Measurements from ENCODE around the gene FAM120B.
"Not testable (repeated sequence)": the region's sequence is repeated elsewhere in the genome, so short reads cannot be mapped to it uniquely, and the experiment has no call there.

Gene FAM120B, protein sequence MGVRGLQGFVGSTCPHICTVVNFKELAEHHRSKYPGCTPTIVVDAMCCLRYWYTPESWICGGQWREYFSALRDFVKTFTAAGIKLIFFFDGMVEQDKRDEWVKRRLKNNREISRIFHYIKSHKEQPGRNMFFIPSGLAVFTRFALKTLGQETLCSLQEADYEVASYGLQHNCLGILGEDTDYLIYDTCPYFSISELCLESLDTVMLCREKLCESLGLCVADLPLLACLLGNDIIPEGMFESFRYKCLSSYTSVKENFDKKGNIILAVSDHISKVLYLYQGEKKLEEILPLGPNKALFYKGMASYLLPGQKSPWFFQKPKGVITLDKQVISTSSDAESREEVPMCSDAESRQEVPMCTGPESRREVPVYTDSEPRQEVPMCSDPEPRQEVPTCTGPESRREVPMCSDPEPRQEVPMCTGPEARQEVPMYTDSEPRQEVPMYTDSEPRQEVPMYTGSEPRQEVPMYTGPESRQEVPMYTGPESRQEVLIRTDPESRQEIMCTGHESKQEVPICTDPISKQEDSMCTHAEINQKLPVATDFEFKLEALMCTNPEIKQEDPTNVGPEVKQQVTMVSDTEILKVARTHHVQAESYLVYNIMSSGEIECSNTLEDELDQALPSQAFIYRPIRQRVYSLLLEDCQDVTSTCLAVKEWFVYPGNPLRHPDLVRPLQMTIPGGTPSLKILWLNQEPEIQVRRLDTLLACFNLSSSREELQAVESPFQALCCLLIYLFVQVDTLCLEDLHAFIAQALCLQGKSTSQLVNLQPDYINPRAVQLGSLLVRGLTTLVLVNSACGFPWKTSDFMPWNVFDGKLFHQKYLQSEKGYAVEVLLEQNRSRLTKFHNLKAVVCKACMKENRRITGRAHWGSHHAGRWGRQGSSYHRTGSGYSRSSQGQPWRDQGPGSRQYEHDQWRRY

DNA sequence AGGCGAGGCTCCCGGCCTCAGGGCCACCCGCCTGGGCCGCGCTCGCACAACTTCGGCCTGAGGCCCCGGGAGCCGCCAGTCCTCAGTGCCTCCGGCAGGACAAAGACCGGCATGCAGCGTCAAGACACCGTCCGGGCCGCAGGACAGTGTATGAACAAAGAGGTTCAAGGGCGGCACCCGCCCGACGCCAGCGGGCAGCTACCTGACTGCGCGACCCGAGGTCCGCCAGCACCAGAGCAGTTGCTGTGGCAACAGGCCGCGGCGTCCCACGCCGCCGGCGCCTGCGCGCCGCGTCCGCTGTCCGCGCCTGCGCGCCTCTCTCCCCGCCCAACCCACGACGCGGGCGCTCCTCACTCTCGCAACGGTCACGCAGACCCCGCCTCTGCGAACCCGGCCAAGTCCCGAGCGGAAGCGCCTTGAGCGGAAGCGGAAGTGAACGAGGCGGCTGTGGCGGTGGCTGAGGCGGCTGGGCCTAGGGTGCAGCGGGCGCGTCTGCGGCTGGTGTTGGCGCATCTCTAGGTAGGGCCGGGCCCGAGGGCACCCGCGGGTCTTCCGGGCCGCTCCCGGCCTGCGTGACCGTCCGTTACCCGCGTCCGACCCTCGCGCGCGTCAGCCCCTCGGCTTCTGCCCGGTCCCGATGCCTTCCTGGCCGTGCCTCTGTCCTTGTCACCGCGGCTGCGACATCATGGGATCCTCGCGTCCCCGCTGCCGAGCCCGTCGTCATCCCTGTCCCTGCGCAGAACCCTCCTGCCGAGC lies at the start of gene FAM120B:
Gene FAM120B, plus strand, starts transcription at position 435 of the 756 bp plus-strand sequence. CDS start 10,633 bp downstream, outside the sequence.
- DNase-seq (ENCODE audit: low read depth in 3 of 3): peak; percentile 89 to 96 (median 95)

DNA sequence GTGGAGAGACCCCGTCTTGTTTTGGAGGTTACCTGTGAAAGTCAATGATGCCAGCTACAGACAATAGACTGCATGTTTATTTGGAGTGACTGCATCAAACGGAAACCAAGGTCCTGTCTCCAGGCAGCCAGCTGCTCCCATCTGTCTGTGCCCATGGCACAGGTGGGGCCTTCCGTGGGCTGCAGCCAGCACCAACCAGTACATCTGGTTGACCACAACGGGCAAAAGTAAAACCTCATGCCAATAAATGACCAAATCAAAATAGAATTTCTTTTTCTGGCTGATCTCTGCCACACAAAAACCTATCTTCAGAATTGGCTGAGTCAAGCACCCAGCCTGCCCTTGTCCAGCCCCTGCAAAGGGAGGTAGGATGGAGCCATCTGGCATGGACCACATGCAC lies 49.2 kb upstream of the FAM120B start:
- DNase-seq (ENCODE audit: low read depth in 3 of 3): no peak

DNA sequence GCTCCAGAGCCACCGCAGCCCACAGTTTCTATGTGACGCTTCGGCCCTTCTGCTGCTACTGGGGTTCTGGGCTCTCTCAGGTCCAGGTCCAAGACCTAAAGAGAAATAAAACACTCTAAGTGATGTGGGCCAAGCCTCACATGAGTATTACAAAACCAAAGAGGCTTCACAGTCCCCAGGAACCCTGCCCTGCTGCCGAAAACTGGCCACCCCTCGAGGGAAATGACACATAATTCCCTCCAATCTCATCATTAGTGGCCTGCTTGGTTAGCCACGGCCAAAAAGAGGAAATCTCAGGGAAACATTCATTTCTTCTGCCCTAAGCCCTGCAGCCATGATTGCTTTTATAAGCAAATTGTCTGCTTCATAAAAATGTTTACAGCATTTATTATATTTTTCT lies 48.2 kb upstream of the FAM120B start:
- DNase-seq (ENCODE audit: low read depth in 3 of 3): no peak

DNA sequence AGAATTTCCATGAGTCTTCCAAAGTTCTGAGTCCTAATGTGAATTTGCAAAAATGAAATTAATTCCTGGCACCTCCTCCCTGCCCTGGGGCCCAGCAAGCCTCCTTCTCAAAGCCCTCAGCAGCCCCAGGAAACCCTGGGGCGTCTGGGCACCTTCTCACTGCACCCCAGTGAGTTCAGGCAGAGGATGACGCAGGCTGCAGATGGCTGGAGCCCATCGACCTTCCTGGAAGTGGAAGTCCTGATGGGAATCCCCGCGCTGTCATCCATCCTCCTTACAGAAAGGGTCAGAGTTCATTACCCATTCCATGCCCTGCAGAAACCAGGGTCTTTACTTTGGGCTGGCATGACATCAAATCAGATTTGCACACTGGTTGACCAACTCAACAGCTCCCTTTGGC lies 47.3 kb upstream of the FAM120B start:
- DNase-seq (ENCODE audit: low read depth in 3 of 3): no peak

DNA sequence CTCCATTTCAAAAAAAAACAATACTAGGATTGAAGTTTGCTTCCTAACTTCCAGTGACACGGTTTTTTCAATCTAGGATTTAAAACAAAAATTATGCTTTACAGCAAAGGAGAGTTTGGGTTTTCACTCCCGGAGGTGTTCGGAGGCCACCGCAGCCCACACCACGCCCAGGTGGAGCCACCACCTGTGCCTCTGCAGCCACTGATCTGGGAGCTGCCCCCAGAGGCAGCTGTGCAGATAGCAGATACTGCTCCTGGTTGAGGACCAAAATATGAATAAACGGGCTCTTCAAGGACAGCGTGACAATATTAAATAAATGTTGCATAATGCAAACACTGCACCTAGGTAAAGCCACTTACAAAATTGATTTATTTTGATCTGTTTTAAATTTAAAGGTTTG lies 45.9 kb upstream of the FAM120B start:
- DNase-seq (ENCODE audit: low read depth in 3 of 3): no peak

DNA sequence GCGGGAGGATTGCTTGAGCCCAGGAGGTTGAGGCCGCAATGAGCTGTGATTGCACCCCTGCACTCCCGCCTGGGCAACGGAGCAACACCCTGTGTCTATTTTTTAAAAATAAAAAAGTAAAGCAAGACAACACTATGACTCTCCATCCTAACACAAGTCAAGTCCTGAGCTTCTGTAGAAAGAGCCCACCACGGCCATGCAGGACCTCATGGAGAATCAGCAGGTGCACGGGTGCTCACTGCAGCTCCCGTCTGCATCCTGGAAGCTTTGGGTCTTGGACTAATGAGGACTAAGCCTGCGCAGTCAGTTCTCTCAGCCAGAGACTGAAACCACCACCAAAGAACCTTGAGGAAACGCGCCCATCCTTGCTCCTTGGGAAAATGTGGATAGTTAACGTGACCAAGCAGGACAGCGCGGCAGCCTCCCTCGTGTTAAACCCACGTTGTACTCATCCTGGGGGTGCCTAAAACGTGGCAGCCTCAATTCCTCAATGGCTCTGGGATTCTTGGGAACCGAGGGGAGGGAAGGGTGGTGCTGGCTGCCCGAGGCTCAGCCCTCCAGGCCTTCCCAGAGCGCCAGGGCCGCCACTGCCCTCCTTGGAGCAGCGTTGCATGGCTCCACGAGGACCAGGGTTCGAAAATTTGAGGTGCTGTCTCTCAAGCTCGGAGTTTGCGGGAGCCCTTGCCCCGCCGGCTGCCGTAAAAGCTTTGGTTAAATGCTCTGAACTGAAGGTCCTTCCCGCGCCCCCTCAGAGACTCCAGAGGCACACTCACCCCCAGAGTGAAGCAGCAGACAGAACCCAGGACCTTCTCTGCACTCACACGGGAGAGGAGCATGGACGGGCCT lies 44.7 kb upstream of the FAM120B start:
- no peak for DNase-seq (ENCODE audit: low read depth in 3 of 3)

DNA sequence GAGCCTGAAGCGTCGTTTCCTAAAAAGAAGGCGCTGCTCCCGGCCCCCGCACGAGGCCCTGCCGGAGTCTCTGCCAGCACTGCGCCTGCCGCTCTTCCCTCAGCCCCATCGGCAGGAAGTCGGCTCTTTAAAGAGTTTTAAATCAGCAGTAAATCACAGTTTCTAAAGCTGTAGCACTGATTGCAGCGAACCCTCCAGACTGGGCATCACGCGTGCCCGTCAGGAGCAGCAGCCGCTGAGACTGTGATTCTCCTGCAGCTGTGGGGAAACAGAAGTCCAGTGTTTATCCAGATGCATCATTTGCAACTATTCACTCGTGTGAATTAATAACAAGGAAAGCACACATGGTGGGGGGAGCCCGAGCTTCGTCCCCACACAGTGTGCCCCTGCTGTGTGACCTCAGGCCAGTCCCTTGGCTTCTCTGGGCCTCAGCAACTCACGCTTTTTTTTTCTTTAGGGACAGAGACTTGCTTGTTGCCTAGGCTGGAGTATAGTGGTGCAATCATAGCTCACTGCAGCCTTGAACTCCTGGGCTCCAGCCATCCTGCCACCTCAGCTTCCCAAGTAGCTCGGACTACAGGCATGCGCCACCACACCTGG lies 44.0 kb upstream of the FAM120B start:
- DNase-seq (ENCODE audit: low read depth in 3 of 3): no peak

DNA sequence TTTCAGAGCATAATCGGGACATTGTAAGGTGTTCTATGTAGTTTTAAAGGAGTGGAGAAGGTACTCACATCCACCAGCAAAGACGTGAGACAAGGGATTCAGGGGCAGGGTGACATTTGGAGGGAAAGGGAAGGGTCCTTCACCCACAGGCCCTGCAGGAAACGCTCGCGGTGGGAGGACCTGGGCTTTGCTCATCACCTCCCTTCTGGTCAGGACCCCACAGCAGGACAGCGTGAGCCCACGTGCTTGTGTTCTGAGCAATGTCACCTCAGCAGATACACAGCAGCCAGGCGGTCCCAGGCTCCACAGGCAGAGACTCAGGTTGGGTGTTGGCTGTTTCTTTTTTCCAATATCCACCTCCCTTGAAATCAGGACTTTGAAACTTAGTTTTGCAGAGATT lies 43.1 kb upstream of the FAM120B start:
- no peak for DNase-seq (ENCODE audit: low read depth in 3 of 3)

DNA sequence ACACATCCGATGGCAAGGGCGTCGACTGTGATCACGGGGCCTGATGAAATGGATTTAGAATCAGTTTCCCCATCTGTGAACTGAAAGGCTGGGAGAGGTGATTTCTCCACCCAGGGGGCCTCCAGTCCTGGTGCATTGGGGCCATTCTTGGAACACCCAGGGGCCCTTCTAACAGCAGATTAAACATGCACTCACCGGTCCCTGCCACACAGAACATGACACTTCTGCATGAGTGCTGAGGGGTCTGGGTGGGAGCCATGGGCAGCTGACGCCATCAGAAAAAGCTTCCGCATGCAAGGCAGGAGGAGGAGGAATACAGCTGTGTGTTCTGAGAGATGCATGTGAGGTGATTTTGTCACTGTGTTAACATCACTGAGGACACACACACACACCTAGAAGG lies 42.5 kb upstream of the FAM120B start:
- DNase-seq (ENCODE audit: low read depth in 3 of 3): no peak

DNA sequence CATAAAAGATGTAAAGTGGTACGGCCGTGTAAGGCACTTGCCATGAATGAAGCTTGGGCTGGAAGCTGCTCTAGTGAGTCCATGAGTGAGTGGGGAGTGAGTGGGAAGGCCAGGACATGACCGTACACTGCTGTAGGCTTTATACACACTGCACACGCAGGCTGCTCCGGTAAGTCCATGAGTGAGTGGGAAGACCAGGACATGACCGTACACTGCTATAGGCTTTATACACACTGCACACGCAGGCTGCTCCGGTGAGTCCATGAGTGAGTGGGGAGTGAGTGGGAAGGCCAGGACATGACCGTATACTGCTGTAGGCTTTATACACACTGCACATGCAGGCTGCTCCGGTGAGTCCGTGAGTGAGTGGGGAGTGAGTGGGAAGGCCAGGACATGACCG lies 41.9 kb upstream of the FAM120B start:
- not testable (repeated sequence) for DNase-seq (ENCODE audit: low read depth in 3 of 3)

DNA sequence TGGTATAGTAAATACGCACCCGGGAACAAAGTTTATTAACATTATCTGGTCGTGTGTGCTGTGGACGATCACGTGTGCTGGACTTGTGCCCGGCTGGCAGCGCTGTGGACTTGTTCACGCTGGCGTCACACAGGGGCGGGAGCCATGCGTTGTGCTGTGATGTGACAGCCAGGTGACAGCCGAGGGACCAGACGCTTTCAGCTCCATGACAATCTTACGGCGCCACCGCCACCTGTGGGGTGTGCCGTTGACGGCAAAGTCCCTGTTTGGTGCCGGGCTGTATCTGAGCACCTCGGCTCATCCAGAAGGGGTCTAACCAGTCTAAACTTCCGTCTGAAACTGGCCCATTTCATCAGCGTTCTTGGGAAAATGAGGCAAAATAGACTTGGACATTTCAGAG lies 40.9 kb upstream of the FAM120B start:
- no peak for DNase-seq (ENCODE audit: low read depth in 3 of 3)

DNA sequence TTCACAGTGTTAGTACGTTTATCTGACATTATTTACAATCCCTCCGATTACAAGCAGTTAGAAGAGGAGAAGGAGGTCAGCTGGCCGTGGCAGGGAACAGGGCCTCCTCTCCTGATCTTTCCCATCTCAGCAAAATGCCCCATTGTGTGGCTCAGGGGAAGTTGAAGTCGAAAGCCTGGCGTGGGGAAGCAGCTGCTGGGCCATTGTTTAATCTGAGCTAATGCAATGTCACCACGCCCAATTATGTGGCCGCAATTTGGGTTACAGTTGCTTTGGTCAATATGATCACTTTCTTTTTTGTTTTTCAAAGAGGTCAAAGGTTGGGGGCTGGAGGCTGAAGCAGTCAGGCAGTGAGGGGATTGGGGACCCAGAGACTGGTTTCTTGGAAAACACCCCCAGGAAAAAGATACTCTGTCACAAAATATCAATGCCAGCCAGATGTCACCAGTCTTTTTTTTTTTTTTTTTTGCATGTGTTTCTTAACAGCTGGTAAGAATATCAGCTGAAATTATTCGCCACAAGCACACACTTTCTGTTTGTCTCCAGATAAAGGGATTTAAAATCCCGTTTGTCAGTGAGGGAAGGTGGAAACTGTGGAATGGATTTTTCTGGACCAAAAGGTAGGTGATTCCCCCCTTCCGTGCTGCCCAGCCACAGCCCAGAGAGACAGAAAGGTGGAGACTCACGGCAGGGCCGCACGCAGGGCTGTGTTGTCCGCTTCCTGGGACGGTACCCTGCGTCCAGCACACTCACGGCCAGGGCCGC lies 40.3 kb upstream of the FAM120B start:
- DNase-seq (ENCODE audit: low read depth in 3 of 3): no peak

DNA sequence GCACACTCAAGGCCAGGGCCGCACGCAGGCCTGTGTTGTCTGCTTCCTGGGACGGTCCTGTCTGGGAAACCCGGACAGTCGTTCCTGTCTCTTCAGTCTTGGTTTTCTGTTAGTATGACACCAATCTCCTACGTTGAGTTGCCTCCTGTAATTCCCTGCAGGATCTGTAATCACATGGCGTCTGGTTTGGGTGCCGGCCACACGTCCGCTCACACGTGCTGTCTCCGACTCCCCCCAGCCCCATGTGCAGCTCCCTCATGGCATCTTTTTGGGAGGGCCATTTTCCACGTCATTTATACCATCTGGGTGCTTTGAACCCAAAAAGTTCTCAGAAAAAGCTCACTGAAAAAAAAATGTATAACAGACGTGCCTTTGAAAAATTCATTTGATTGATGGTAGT lies 38.9 kb upstream of the FAM120B start:
- DNase-seq (ENCODE audit: low read depth in 3 of 3): no peak

DNA sequence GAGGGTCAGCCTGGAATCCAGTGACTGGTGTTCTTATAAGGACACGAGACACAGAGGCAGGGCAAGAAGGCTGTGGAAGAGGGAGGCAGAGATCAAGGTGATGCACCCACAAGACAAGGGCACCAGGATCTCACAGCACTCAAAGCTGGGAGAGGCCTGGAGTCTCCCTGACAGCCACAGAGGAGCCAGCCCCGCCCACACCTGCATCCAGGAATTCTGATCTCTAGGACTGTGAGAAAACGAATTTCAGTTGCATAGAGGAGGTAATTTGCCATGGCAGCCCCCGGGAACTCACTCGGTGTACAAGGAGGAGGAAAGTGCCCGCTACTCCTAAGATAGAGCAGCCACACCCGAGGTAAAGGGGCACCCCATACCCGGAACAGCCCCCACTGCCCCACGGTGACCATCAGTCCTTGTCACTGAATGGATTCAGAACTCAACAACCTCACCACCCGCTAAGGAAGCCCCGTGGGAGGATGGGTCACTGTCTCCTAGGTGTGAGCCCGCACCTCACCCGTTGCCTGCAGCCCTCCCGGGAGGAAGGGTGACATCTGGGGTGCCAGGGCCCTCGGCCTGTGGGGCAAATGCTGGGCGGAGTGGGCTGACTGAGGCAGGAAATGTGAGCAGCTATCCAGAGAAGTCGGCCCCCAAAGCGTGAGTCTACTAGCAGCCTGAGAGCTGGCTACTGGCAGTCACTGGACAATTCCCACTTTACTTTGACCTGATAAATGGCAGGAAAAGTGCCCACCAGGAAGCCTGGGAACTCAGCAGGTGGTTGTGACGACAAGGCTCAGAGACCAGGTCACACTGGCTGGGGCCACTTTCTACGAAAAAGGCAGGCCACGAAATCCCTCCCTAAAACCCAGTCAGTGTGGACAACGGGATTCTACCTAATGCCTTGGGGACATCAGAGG lies 38.1 kb upstream of the FAM120B start:
- DNase-seq (ENCODE audit: low read depth in 3 of 3): no peak

DNA sequence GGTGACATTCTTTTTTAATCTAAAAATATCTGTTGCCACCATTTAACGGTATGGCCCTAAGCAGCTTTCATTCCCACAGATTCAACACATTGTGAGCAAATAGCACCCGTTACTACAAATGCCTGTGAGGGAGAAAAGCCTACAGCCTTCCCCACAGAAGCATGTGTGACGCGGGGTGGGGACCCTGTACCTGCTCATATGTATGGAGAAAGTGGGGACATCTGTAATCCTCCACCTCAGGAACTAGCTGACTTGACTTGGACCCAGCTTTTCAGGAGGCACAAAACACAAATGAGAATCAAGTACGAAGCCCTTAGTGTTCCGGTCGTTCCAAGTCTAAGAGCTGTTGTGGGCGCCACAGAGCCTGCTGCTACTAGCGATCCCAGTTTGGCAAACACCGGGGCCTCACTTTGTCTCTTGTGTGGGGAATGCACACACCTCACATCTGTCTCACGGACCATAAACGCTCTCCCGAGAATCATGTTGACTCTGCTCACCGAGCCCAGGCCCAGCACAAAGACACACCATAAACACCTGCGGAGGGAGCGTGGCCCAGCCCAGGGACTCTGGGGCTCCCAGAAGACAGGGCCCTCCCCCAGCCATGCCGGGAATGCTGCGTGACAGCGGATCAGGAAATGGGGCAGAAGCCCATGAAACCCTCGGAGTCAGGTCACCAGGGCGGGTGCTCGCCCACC lies 37.3 kb upstream of the FAM120B start:
- DNase-seq (ENCODE audit: low read depth in 3 of 3): no peak

DNA sequence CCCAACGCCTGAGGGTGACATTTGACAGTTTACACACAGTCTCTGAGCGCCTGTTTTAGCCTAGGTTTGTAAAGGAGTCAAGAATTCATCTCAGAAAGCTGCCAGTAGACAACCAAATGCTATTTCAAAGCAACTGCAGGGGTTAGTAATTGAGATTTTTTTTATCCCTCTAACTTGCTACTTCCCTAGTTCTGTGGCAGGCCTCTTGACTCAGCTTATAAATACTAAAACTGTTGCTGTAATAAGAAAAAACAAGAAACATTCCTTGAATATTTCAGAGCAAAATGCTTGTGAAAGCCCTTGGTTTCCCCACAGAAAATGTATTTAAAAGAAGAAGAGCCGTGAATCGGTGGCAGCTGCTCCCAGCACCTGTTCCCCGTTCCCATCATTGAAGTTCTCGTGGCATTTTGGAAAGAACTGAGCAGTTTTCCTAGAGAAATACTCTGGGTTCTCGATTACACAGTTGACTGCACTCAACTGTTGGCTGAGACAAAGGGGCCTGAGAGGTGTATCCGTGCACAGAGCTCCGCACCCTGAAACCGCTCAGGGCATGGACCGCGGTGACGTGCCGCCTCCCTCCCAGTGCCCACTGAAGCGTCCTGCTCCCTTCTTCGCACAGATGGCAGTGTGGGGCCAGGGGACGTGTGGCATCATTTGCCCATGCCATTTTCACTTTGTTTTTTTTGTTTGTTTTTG lies 36.6 kb upstream of the FAM120B start:
- DNase-seq (ENCODE audit: low read depth in 3 of 3): no peak

DNA sequence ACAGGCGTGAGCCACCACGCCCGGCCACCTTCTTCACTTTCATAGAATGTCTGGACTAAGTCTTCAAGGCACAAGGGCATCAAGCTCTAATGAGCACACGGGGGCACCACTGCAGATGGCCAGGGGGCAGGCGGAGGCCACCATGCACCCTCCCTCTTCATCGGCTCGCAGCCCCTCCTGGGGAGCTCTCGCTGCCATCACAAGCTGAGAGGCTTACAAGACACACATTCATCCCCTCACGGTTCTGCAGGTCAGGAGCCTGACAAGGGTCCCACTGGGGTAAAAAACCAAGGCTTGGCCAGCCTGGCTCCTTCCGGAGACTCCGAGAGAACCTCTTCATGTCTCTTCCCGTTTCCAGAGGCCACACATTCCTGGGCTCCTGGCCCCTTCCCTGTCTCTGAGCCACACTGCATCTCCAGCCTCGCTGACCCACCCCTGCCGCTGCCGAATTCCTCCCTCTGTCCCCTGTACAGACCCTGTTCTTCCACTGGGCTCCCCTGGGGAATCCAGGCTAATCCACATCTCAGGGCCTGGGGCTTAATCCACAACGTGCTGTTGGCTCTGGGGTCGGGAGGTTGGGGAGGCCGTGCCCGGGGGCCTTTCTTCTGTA lies 35.5 kb upstream of the FAM120B start:
- DNase-seq (ENCODE audit: low read depth in 3 of 3): no peak

Measured in stimulated activated CD4-positive, alpha-beta T cell treated with anti-CD3 and anti-CD28 coated beads, TNF-alpha, amount 100 ng/mL, for 24 hours (primary cell).